GM21737 (cell line): Measurements from ENCODE around the gene ADK.

ENCODE experiments used
- ATAC-seq: cut with Tn5 transposase; IDR thresholded peaks from one replicate; pipeline ENCODE4 v1.9.1; 2021; ENCODE audit warnings: mild to moderate bottlenecking, moderate library complexity; ENCODE audit not compliant: unreplicated experiment

The ADK gene

DNA sequence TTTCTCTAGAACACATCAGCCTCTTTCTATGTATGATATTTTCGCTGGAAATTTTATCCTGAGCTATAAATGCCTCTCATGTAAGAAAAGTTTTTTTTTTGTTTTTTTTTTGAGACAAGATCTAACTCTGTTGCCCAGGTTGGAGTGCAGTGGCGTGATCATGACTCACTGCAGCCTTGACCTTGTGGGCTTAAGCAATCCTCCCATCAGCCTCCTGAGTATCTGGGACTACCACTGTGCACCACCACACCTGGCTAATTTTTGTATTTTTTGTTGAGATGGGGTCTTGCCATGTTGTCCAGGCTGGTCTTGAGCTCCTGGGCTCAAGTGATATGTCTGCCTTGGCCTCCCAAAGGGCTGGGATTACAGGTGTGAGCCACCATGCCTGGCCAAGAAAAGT lies 80.4 kb downstream of the ADK start:
- no peak for ATAC-seq

- ATAC-seq, result no peak
Observed at GRCh38 chr10:74233281-74233680, 82.3 kb downstream of the ADK start.

- ATAC-seq, result no peak
Observed at GRCh38 chr10:74234569-74234968, 83.5 kb downstream of the ADK start.

- ATAC-seq, result no peak
Observed at GRCh38 chr10:74238031-74238431, 87.0 kb downstream of the ADK start.

GRCh38 chr10:74238516-74238915 lies 87.5 kb downstream of the ADK start:
- no peak for ATAC-seq

GRCh38 chr10:74243067-74243466 lies 92.0 kb downstream of the ADK start:
- no peak for ATAC-seq

GRCh38 chr10:74244097-74244685 lies 93.2 kb downstream of the ADK start:
- no peak for ATAC-seq

GRCh38 chr10:74244807-74245206 lies 93.8 kb downstream of the ADK start:
- no peak for ATAC-seq

- no peak for ATAC-seq
Observed at GRCh38 chr10:74246495-74246894, 95.5 kb downstream of the ADK start.

DNA sequence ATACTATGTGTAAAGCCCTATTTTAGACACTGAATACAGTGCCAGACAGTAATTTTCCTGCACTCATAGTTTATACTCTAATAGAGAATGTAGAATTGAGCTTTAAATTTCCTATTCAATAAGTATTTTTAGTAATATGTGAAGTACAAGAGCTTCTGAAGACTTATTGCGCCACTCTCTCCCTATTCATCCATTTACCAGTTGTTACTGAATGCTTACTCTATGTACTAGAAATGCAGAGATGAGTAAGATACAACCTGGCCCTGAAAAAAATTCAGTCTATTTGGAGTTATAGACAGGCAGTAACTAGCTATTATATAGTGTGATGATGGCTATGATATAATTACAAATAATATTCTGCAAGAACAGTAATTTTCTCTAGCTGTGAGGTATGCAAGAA lies 98.8 kb downstream of the ADK start:
- no peak for ATAC-seq

DNA sequence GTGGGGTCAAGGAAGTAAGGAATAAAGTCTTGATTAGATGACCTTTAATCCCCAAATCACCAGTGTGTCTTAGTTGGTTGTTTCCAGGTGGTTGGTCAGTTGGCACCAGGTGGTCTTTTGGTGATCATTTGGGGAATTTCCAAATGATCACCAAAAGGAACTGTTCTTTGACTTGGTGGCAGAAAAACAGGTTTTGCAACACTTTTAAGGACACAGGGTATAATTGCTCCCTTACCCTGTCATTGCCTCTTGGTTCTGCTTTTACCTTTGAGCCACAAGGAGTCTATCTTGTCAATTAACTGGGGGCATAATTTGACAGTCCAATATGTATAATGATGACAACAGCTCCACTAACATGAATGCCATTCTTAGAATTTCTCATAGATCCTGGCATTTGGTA lies 104.2 kb downstream of the ADK start:
- no peak for ATAC-seq

- no peak for ATAC-seq
Observed at GRCh38 chr10:74255888-74256357, 104.9 kb downstream of the ADK start.

DNA sequence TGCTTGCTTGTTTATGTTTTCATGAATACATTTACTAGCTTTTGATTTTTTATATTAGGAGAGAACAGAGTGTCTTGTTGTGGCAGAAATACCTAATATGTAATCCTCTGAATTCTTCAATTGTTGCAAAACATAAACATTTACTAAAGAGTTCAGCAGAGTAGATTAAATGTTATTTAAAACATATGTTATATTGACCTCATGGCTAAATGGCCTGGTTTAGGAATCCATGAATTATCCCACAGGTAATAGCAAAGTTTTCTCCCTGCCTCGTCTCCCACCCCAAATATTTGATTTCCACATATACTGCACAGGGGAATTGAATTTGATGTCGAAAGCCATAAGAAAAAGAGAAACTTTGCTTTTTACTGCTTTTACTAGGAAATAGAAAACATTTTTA lies 111.8 kb downstream of the ADK start:
- no peak for ATAC-seq

DNA sequence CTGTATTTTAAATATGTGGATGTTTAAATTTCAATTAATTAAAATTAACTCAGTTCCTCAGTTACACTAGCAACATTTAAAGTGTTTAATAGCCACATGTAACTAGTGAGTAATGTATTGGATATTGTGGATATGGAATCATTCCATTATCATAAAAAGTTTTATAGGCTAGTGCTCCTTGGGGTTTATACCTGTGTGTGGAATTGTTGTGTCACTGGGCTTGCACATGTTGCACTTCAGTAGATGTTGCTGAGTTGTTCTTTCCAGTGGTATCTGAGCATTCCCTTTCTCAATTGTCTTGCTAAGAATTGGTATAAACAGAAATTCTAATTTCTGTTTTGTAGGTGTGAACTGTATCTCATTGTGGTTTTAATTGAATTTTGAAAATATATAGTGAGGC lies 113.0 kb downstream of the ADK start:
- ATAC-seq, result no peak

DNA sequence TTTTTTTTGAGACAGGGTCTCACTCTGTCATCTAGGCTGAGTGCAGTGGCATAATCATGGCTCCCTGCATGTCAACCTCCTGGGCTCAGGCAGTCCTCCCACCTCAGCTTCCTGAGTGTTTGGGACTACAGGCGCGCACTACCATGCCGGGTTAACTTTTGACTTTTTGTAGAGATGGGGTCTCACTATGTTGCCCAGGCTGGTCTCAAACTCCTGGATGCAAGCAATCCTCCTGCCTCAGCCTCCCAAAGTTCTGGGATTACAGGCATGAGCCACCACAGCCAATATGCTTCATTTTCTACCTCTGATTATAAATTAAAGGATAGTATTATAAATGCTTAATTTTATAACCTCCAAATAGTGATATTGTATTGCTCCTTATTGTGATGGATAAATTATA lies 121.3 kb downstream of the ADK start:
- no peak for ATAC-seq

DNA sequence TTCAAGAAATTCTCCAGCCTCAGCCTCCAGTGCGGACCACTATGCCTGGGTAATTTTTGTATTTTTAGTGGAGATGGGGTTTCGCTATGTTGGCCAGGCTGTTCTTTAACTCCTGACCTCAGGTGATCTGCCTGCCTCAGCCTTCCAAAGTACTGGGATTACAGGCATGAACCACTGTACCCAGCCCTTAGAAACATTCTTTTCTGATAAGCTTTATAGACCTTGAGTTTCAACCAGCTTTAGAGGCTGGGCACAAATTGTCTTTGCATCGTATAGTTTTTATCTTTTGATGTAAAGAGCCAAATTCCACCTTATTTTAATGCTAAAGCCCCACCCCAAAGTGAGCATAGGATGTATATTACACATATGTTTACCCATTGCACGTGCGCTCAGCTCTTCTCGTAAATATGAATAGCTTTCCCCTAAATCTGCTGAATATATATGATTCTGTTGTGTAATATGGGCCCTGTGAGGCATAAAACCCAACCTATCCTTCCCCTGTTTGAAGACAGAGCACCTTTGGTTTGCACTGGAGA lies 124.8 kb downstream of the ADK start:
- no peak for ATAC-seq

DNA sequence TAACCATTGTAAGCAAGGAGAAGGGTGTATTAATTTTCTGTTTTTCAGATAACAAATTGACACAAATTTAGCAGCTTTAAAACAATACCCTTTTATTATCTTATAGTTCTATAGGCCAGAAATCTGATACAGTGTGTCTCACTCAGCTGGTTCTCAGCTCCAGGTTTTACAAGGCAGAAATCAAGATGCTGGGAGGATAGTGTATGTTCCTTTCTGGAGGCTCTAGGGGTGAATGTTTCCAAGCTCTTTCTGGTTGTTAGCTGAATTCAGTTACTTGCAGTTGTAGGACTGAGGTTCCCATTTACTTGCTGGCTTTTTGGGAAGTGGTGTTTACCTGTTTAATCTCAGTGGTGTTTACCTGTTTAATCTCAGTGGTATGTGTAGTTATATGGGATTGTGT lies 125.4 kb downstream of the ADK start:
- no peak for ATAC-seq

DNA sequence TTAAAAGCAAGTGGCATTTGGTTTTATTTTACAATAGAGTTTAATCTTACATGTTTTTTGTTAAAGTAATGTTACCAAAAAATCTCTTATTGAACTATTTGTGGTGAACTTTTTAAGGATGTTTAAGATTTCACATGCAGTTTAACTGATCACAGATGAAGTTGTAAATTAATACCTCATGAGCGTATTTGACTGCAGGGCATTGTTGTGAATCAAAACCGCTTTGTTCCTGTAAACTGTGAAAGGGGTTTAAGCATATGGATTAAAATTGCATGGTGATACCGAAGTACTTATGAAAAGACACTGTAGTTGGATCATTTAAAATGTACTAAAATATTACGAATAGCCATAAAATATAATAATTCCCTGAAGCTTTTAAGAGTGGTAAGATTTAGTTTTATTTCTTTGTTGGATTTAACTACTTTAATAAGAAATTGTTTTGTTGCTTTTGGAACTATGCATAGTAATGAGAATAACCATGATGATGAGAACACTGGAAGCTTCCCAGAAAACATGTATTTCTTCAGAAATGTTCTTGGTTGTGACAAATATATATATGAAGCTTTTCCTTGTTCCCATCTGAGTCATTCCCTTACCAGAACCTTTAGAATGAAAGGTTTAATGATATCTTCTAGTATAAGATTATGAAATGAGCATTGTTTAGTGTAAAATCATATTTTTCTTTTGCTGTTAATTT lies 131.3 kb downstream of the ADK start:
- no peak for ATAC-seq

DNA sequence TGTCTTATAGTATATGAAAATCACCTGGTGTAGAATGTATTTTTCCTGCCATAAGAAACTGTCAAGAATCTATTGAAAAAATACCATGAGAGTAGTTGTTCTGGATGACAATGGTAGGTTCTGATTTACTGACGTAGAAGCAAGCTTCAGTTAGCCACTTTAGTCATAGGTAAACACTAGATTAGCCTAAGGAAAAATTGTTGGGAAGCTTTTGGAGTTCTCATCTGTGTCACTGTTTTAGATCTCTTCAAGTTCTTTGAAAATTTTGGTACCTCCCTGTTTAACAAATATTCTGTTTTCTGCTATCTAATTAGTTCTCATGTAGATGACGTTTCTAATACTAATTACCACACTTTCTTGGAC lies 131.8 kb downstream of the ADK start:
- no peak for ATAC-seq

- ATAC-seq, result no peak
Observed at GRCh38 chr10:74289188-74289587, 138.2 kb downstream of the ADK start.

- ATAC-seq, result no peak
Observed at GRCh38 chr10:74289951-74290350, 138.9 kb downstream of the ADK start.

DNA sequence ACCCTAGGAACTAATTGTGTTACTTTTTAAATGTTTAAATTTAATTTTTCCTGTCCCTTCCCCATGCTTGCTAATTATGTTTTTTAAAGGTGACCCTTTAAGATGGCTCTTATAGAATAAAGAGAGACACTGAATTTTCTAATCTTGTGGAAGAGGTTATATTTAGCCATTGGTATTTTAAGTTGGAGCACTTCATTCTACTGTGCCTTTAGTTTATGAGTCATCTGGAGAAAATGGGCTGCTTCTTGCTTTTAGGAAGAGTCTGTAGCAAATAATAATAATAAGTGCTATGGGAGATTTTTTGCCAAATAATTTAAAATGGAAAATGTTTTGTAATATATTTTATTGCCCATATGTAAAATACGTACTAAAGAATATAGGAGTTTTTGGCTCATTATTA lies 139.7 kb downstream of the ADK start:
- ATAC-seq, result no peak
